ENCODE measurements around the gene SNX1. TPM values are rescaled to one million over a fixed set of nuclear protein-coding genes. Genes with fewer than 3 reads are reported as not detected.

The SNX1 gene
- total and polyA plus RNA-seq, 2 of the 13 experiments (the other 11 are each of a cell fraction or from before 2014, with no cell fraction given): 29.3 to 60.1 TPM

DNA sequence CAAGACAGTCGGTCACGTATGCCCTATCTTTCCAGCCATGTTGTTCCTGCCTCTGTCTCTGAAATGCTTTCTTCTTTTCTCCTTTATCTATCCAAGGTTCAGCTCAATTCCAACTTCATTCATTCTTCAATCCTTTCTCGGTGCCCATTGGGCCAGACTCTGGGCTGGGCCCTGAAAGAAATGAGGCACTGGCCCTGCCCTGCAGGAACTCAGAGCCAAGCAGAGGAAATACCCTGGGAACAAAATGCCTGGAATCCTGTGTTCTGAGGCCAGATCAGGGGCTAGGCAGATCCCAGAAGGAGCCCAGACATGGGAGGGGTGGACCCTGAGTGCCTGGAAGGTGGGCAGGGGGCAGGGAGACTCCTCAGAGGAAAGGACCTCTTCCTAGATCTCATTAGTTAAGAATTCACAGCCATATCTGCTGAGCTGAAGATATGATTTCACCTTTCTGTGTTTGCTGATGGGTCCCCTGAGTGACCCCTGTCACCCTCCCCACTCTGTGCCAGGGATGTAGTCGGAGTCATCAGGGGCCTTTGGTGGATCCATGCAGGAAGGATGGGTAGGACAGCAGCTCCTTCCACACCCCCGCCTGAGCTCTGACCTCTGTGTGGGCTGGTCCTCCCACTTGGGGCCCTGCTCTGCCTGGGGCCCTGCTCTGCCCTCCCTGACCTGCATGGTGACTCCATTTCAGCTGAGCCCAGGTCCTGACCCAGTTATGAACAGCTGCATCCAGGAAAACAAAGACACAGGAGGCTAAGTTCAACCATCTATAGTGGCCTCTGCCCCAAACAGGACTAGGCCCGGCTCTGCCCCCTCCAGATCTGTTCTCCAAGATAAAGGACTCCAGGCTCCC, 44.1 kb upstream of the SNX1 start (continued):
- TF ChIP-seq, protein P1, sequence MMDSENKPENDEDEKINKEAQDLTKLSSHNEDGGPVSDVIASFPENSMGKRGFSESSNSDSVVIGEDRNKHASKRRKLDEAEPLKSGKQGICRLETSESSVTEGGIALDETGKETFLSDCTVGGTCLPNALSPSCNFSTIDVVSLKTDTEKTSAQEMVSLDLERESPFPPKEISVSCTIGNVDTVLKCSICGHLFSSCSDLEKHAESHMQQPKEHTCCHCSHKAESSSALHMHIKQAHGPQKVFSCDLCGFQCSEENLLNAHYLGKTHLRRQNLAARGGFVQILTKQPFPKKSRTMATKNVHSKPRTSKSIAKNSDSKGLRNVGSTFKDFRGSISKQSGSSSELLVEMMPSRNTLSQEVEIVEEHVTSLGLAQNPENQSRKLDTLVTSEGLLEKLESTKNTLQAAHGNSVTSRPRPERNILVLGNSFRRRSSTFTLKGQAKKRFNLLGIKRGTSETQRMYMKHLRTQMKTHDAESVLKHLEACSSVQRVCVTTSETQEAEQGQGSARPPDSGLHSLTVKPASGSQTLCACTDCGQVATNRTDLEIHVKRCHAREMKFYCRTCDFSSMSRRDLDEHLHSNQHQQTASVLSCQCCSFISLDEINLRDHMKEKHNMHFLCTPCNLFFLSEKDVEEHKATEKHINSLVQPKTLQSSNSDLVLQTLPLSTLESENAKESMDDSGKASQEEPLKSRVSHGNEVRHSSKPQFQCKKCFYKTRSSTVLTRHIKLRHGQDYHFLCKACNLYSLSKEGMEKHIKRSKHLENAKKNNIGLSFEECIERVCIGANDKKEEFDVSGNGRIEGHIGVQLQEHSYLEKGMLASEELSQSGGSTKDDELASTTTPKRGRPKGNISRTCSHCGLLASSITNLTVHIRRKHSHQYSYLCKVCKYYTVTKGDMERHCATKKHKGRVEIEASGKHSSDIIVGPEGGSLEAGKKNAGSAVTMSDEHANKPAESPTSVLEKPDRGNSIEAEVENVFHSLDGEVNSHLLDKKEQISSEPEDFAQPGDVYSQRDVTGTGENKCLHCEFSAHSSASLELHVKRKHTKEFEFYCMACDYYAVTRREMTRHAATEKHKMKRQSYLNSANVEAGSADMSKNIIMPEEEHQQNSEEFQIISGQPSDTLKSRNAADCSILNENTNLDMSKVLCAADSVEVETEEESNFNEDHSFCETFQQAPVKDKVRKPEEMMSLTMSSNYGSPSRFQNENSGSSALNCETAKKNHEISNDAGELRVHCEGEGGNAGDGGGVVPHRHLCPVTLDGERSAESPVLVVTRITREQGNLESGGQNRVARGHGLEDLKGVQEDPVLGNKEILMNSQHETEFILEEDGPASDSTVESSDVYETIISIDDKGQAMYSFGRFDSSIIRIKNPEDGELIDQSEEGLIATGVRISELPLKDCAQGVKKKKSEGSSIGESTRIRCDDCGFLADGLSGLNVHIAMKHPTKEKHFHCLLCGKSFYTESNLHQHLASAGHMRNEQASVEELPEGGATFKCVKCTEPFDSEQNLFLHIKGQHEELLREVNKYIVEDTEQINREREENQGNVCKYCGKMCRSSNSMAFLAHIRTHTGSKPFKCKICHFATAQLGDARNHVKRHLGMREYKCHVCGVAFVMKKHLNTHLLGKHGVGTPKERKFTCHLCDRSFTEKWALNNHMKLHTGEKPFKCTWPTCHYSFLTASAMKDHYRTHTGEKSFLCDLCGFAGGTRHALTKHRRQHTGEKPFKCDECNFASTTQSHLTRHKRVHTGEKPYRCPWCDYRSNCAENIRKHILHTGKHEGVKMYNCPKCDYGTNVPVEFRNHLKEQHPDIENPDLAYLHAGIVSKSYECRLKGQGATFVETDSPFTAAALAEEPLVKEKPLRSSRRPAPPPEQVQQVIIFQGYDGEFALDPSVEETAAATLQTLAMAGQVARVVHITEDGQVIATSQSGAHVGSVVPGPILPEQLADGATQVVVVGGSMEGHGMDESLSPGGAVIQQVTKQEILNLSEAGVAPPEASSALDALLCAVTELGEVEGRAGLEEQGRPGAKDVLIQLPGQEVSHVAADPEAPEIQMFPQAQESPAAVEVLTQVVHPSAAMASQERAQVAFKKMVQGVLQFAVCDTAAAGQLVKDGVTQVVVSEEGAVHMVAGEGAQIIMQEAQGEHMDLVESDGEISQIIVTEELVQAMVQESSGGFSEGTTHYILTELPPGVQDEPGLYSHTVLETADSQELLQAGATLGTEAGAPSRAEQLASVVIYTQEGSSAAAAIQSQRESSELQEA (CRISPR knock-in tag; IDR thresholded peaks at IDR 0.05; ENCODE audit: not compliant biosample characterization): no peak
- TF ChIP-seq ZNF430 (CRISPR knock-in tag; IDR thresholded peaks at IDR 0.05) (no peak), ZC3H13 (CRISPR knock-in tag; IDR thresholded peaks at IDR 0.05) (no peak), MED1 (CRISPR knock-in tag; IDR thresholded peaks at IDR 0.05) (0 out of 2 replicates have a peak, but pooled peaks have one; percentile 23), ZC3H4 (CRISPR knock-in tag; IDR thresholded peaks at IDR 0.05; ENCODE audit: borderline replicate concordance) (no peak), ZNF138 (CRISPR knock-in tag; IDR thresholded peaks at IDR 0.05; ENCODE audit: low read depth) (no peak), SALL1 (CRISPR knock-in tag; IDR thresholded peaks at IDR 0.05) (peak; percentile 70), BCL6 (CRISPR knock-in tag; IDR thresholded peaks at IDR 0.05) (peak; percentile 32; the same call in 1 of the 2 replicates), XBP1 (CRISPR knock-in tag; IDR thresholded peaks at IDR 0.05) (no peak), ZFX (CRISPR knock-in tag; IDR thresholded peaks at IDR 0.05; ENCODE audit: low read depth) (no peak)
- TF ChIP-seq, protein P2, sequence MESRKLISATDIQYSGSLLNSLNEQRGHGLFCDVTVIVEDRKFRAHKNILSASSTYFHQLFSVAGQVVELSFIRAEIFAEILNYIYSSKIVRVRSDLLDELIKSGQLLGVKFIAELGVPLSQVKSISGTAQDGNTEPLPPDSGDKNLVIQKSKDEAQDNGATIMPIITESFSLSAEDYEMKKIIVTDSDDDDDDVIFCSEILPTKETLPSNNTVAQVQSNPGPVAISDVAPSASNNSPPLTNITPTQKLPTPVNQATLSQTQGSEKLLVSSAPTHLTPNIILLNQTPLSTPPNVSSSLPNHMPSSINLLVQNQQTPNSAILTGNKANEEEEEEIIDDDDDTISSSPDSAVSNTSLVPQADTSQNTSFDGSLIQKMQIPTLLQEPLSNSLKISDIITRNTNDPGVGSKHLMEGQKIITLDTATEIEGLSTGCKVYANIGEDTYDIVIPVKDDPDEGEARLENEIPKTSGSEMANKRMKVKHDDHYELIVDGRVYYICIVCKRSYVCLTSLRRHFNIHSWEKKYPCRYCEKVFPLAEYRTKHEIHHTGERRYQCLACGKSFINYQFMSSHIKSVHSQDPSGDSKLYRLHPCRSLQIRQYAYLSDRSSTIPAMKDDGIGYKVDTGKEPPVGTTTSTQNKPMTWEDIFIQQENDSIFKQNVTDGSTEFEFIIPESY (CRISPR knock-in tag; IDR thresholded peaks at IDR 0.05): no peak
- TF ChIP-seq, protein P3, sequence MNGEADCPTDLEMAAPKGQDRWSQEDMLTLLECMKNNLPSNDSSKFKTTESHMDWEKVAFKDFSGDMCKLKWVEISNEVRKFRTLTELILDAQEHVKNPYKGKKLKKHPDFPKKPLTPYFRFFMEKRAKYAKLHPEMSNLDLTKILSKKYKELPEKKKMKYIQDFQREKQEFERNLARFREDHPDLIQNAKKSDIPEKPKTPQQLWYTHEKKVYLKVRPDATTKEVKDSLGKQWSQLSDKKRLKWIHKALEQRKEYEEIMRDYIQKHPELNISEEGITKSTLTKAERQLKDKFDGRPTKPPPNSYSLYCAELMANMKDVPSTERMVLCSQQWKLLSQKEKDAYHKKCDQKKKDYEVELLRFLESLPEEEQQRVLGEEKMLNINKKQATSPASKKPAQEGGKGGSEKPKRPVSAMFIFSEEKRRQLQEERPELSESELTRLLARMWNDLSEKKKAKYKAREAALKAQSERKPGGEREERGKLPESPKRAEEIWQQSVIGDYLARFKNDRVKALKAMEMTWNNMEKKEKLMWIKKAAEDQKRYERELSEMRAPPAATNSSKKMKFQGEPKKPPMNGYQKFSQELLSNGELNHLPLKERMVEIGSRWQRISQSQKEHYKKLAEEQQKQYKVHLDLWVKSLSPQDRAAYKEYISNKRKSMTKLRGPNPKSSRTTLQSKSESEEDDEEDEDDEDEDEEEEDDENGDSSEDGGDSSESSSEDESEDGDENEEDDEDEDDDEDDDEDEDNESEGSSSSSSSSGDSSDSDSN (CRISPR knock-in tag; IDR thresholded peaks at IDR 0.05): peak; percentile 30; the same call in 1 of the 2 replicates
- TF ChIP-seq, protein P4, sequence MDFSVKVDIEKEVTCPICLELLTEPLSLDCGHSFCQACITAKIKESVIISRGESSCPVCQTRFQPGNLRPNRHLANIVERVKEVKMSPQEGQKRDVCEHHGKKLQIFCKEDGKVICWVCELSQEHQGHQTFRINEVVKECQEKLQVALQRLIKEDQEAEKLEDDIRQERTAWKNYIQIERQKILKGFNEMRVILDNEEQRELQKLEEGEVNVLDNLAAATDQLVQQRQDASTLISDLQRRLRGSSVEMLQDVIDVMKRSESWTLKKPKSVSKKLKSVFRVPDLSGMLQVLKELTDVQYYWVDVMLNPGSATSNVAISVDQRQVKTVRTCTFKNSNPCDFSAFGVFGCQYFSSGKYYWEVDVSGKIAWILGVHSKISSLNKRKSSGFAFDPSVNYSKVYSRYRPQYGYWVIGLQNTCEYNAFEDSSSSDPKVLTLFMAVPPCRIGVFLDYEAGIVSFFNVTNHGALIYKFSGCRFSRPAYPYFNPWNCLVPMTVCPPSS (IDR thresholded peaks at IDR 0.05): no peak

Measured in HepG2 (cell line).